GM19035 (cell line): ENCODE measurements around the gene SGCA.

Source experiments
- ATAC-seq: cut with Tn5 transposase; IDR thresholded peaks from one replicate; pipeline ENCODE4 v1.9.1; 2021; ENCODE audit not compliant: unreplicated experiment

The SGCA gene

GRCh38 chr17:50166518-50167181 is 845 bp downstream of the SGCA start:
- ATAC-seq = no peak

DNA sequence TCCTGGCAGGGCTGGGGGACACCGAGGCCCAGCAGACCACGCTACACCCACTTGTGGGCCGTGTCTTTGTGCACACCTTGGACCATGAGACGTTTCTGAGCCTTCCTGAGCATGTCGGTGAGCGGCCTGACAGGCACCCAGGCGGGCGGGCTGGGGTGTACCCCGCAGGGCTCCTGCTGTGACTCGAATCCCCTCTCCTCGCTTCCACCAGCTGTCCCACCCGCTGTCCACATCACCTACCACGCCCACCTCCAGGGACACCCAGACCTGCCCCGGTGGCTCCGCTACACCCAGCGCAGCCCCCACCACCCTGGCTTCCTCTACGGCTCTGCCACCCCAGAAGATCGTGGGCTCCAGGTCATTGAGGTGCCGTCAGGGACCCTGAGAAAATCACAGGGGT is 1.6 kb downstream of the SGCA start:
- no peak for ATAC-seq

DNA sequence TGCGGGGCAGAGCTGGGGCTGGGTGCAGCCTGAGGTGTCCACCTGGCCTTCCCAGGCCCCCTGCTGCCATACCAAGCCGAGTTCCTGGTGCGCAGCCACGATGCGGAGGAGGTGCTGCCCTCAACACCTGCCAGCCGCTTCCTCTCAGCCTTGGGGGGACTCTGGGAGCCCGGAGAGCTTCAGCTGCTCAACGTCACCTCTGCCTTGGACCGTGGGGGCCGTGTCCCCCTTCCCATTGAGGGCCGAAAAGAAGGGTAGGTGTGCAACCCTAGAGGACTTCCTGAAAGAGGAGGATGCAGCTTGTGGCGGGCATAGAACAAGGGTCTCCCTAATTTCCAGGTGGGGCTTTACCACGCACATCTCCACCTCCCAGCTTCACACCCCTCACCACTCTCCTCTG is 2.5 kb downstream of the SGCA start:
- ATAC-seq = no peak

- no peak for ATAC-seq
Observed at GRCh38 chr17:50169121-50169764, 3.4 kb downstream of the SGCA start.

DNA sequence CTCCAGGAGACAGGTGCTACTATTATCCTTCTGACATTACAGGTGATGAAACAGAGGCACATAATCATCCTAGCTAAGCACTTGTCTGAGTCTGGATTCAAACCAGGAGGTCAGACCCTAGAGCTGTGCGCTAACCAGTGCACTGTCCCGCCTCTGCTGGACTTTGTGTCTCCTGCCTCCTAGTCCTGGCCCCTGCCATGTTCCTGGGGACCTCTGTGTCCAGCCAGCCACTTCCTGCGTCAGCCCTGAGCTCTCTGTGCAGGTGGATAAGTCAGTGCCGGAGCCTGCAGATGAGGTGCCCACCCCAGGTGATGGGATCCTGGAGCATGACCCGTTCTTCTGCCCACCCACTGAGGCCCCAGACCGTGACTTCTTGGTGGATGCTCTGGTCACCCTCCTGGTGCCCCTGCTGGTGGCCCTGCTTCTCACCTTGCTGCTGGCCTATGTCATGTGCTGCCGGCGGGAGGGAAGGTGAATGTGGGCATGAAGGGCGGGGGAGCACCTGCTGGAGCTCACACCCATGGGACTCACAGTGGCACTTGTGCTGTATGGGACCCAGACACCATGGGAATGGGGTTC is 4.2 kb downstream of the SGCA start:
- no peak for ATAC-seq

DNA sequence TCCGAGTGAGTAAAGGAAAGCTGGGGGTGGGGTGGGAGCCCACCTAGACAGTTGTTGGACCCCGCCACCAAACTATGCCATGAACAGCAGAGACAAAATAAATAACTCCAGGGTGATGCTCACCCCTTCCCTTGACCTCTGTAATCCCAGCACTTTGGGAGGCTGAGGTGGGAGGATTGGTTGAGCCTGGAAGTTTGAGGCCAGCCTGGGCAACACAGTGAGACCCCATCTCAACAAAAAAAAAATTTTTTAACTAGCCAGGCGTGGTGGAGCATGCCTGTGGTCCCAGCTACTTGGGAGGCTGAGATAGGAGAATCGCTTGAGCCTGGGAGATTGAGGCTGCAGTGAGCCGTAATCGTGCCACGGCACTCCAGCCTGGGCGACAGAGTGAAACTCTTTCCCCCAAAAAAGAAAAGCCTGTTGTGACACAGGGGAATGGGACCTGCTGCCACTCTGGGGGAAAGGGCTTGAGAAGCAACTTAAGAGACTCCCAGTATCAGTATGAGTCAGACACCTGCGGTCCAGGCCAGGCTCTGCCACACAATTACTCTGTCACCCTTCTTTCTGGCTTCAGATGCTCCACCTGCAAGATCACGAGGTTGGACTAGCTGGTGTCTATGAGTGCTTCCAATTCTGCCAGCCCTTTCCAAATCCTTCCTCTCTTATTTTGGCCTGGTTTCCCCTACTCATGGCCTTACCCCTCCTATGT is 5.0 kb downstream of the SGCA start:
- ATAC-seq = no peak

GRCh38 chr17:50171371-50172071 is 5.7 kb downstream of the SGCA start:
- ATAC-seq = no peak

DNA sequence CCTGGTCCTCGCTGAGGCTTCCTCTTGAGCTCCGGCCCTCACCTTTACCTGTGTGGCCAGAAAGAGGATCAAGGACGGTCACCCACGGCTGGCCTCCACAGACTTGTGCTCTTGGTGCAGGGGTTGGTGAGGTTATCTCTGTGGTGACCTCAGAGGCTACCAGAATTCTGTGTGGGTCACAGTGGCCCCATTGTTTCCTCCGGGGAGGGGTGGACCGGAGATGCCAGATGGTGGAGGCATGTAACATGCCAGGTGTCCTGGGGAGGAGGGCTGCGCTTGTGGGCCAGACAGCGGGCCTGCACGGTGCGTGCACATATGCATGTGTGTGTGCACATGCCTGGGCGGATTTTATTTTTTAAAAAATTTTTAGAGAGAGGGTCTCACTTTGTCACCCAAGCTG is 6.3 kb downstream of the SGCA start:
- ATAC-seq = no peak

- ATAC-seq = no peak
Observed at GRCh38 chr17:50172936-50173334, 7.1 kb downstream of the SGCA start.

DNA sequence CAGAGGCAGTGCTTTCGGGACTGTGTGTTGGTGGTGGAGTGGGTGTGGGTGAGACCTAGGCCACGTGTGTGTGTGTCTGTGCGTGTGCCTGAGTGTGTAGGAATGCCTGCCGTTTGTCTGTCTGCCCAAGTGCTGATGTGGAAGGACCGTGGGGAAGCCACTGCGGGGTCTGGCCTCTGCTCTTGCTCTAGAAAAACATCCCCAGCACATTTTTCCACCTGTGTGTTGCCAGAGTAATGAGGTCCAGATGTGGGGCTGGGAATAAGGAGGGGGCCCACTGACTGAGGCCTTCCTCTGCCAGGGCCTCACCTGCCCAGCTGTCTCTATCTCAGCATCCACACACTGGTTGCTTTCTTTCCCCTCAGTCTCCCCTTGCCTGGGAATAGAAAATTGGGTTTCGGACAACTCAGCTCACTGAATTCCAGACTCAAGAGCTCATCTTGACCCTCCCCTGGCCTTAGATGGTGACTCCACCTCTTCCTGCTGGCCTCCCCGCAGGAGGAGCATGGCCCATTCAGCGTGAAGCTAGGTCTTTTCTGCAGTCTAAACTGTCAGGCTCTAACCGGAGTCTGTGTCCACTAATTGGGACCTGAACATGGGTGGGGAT is 7.6 kb downstream of the SGCA start:
- ATAC-seq = no peak

GRCh38 chr17:50174444-50174843 is 8.6 kb downstream of the SGCA start:
- ATAC-seq = no peak

GRCh38 chr17:50175035-50175807 is 9.4 kb downstream of the SGCA start:
- ATAC-seq = no peak

DNA sequence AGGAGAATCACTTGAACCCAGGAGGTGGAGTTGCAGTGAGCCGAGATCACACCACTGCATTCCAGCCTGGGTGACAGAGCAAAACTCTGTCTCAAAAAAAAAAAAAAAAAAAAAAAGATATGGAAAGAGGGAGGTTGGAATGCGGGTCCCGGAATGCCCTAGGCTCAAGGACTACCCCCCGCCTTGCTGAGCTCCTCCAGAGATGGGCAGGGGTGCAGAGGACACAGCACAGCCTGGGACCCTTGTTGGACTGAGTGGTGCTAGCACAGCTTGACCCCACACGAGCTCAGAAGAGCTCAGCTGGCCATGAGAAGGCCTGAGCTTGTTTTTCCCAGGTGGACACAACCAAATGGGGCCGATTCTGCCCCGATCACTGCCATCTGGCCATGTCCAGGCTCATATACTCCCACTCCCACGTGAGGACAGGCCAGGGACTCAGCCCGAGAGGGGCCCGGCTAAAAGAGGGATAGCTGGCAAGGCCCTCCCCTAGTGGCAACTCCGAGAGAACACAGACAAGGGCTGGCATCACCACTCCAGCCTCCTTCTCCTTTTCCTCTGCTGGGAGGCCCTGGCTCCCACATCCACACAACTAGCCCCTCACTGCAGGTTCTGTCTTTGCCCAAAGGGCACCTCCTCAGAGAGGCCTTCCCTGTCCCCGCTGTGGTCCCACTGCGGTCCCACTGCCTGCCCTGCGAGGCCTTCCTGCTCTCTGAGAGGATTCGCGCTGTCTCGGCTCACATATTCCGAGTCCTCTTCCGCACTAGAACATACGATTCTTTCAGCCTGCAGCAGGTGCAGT is 11.0 kb downstream of the SGCA start:
- no peak for ATAC-seq

- ATAC-seq = no peak
Observed at GRCh38 chr17:50177476-50177875, 11.7 kb downstream of the SGCA start.

DNA sequence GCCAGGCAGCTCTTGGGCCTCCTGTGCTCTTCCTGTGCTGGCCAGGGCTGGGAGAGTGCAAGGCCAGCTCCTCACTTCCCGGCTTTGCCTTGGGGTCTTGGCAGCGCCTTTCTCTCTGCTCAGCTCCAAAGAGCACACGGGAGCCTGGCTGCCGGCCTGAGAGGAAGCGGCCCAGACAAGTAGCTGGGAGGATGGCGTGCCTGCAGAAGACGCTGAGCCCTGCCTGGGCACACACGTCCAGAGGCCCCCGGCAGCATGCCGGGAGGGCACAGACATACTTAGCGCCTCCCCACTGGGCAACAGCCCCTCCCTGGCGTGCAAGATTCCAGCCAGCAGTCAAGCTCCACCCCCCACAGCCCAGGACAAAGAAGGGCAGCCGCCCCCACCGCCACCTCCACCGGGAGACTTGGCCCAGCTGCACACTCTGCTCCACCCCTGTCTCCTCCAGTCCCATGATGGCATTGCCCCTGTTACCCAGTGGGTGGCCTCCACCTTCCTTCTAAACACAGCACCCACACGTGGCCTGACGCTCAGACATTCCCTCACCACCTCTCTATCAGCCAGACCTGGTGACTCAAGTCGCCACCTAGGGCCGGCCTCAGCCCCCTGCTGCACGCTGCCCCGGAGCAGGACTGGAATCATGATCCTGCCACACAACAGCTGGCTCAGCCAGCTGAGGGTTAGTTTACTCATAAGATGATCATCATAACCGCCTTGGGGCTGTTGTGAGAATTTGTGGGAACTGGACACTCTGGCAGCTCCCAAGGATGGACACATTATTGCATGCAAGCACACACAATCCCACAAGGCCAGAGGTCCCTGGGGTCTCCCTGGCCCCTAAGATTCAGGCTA is 12.4 kb downstream of the SGCA start:
- ATAC-seq = no peak

DNA sequence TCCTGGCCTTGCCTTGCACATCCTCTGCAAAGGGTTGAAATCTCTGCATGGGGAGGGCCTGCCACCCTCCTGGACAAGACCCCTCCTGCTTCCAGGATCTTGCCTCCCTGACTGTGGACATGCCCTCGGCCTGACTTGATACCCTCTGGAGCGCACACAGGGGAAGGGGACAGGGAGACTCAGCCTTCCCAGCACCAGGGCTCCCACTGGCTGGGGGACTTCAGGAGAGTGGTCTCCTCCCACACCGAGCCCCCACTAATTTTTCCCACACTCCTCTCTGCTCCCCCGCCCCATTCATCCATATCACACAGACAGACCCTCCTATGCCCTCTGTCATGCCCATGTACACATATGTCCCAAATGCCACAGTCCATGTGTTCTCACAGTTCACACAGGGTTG is 14.3 kb downstream of the SGCA start:
- ATAC-seq = no peak

- no peak for ATAC-seq
Observed at GRCh38 chr17:50180620-50181019, 14.8 kb downstream of the SGCA start.

GRCh38 chr17:50181144-50181543 is 15.3 kb downstream of the SGCA start:
- no peak for ATAC-seq
